ENCODE results near the gene MYBPC2.
A peak's percentile ranks its signal among the peaks of the same experiment; 100 is the strongest.
"Not testable (repeated sequence)": the region's sequence is repeated elsewhere in the genome, so short reads cannot be mapped to it uniquely, and the experiment has no call there.

The MYBPC2 gene

GRCh38 chr19:50427318-50427925 lies 5.3 kb upstream of the MYBPC2 start:
- DNase-seq (ENCODE audit: low read depth in 1 of 2, low spot score in 1 of 2): no peak

- DNase-seq (ENCODE audit: low read depth in 1 of 2, low spot score in 1 of 2): no peak
Observed at GRCh38 chr19:50427997-50428425, 4.7 kb upstream of the MYBPC2 start.

GRCh38 chr19:50428772-50429463 lies 3.8 kb upstream of the MYBPC2 start:
- no peak for DNase-seq (ENCODE audit: low read depth in 1 of 2, low spot score in 1 of 2)

- DNase-seq (ENCODE audit: low read depth in 1 of 2, low spot score in 1 of 2): no peak
Observed at GRCh38 chr19:50430888-50431342, 1.8 kb upstream of the MYBPC2 start.

- DNase-seq (ENCODE audit: low read depth in 1 of 2, low spot score in 1 of 2): peak; percentile 78 to 84
Observed at GRCh38 chr19:50431343-50432220, 1.1 kb upstream of the MYBPC2 start.

- DNase-seq (ENCODE audit: low read depth in 1 of 2, low spot score in 1 of 2): no peak
Observed at GRCh38 chr19:50433201-50434180, 799 bp downstream of the MYBPC2 start.

- DNase-seq (ENCODE audit: low read depth in 1 of 2, low spot score in 1 of 2): no peak
Observed at GRCh38 chr19:50434525-50434924, 1.8 kb downstream of the MYBPC2 start.

GRCh38 chr19:50435221-50435620 lies 2.5 kb downstream of the MYBPC2 start:
- DNase-seq (ENCODE audit: low read depth in 1 of 2, low spot score in 1 of 2): no peak

GRCh38 chr19:50435627-50436026 lies 2.9 kb downstream of the MYBPC2 start:
- no peak for DNase-seq (ENCODE audit: low read depth in 1 of 2, low spot score in 1 of 2)

- no peak for DNase-seq (ENCODE audit: low read depth in 1 of 2, low spot score in 1 of 2)
Observed at GRCh38 chr19:50437862-50438449, 5.3 kb downstream of the MYBPC2 start.

GRCh38 chr19:50439130-50439529 lies 6.4 kb downstream of the MYBPC2 start:
- not testable (repeated sequence) for DNase-seq (ENCODE audit: low read depth in 1 of 2, low spot score in 1 of 2)

GRCh38 chr19:50444059-50444458 lies 11.4 kb downstream of the MYBPC2 start:
- DNase-seq (ENCODE audit: low read depth in 1 of 2, low spot score in 1 of 2): no peak

GRCh38 chr19:50447053-50447452 lies 14.4 kb downstream of the MYBPC2 start:
- DNase-seq (ENCODE audit: low read depth in 1 of 2, low spot score in 1 of 2): no peak

GRCh38 chr19:50447750-50448149 lies 15.1 kb downstream of the MYBPC2 start:
- no peak for DNase-seq (ENCODE audit: low read depth in 1 of 2, low spot score in 1 of 2)

GRCh38 chr19:50449236-50449899 lies 16.7 kb downstream of the MYBPC2 start:
- DNase-seq (ENCODE audit: low read depth in 1 of 2, low spot score in 1 of 2): no peak

- no peak for DNase-seq (ENCODE audit: low read depth in 1 of 2, low spot score in 1 of 2)
Observed at GRCh38 chr19:50450369-50451222, 17.9 kb downstream of the MYBPC2 start.

GRCh38 chr19:50451223-50451534 lies 18.5 kb downstream of the MYBPC2 start:
- no peak for DNase-seq (ENCODE audit: low read depth in 1 of 2, low spot score in 1 of 2)

- no peak for DNase-seq (ENCODE audit: low read depth in 1 of 2, low spot score in 1 of 2)
Observed at GRCh38 chr19:50453243-50453642, 20.6 kb downstream of the MYBPC2 start.

GRCh38 chr19:50455992-50456391 lies 23.3 kb downstream of the MYBPC2 start:
- no peak for DNase-seq (ENCODE audit: low read depth in 1 of 2, low spot score in 1 of 2)

Data from stimulated activated CD4-positive, alpha-beta T cell treated with anti-CD3 and anti-CD28 coated beads, Interleukin-15, amount 100 ng/mL, for 1 hour (primary cell).